HTR-8/SVneo (cell line): ENCODE data around the gene STRN4.

ENCODE experiments used
- DNase-seq: peaks from one replicate; pipeline ENCODE4 v3.0.0; 2011; ENCODE audit warnings: low spot score, mixed read lengths; ENCODE audit not compliant: insufficient read length
- FAIRE-seq: peaks from 2 replicates; lab custom pipeline; 2011; peaks lifted over from hg19 to GRCh38; lab: Jason Lieb, UNC

Gene STRN4

DNA sequence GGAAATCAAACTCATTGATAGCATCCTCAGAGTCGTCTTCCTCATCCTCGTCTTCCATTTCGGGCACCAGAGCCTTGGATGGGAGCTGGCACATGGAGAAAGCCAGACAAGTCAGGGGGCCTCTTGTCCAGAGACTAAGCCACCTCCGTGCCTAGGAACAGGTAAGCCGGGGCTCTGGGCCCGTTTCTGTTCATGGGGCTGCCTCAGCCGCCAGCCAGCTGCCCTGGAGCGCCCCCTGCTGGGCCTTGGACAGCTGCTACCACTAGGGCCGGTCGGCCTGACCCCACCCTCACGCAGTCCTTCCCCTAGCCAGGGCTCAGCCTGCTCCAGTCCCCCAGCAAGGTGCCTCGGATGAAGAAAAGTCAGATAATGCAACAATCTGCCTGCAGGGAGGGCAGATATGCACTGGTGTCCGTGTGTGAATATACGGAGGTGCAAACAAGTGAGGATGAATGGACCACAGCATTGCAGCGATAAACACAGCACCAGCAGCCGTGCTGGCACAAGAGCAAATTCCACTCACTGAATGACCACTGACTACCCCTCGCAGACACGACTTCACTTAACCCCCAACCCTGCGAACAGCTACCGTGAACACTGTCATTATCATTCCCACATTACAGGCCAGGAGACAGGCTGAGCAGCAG lies 17.4 kb downstream of the STRN4 start:
- peak; percentile 54 for DNase-seq
- peak; percentile 74 for FAIRE-seq

GRCh38 chr19:46728208-46728607 lies 18.0 kb downstream of the STRN4 start:
- no peak for FAIRE-seq

GRCh38 chr19:46727757-46728156 lies 18.5 kb downstream of the STRN4 start:
- no peak for FAIRE-seq

More at GRCh38 chr19:46728208-46728607, 18.0 kb downstream of the STRN4 start:
- no peak for DNase-seq

DNA sequence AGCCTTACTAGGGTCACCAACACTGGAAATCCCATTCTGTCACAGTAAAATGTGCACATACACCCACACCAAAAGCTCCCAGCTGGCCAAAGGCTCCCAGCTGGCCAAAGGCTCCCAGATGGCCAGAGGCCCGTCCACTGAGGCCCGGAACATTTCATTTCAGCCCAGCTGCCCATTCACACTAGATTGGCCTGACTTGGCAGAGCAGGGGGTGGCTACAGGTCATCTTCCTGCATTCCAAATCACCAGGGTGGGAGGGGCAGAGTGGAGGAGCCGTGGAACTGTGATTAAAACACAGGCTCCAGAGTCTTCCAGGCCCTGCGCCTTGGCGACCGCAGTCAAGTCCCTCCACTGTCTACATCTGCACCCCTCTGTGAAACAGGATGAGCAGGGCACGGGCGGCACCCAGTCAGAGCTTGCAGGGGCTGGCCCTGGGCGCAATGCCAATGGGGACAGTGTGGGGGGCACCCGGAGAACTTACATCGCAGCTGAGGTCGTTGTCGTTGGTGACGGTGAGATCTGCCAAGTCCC lies 19.2 kb downstream of the STRN4 start:
- no peak for DNase-seq
- FAIRE-seq = peak; percentile 44

More at GRCh38 chr19:46727757-46728156, 18.5 kb downstream of the STRN4 start:
- no peak for DNase-seq

GRCh38 chr19:46726551-46726950 lies 19.7 kb downstream of the STRN4 start:
- FAIRE-seq (no peak), DNase-seq (no peak)

- DNase-seq (no peak), FAIRE-seq (no peak)
Observed at GRCh38 chr19:46725859-46726393, 20.3 kb downstream of the STRN4 start.

DNA sequence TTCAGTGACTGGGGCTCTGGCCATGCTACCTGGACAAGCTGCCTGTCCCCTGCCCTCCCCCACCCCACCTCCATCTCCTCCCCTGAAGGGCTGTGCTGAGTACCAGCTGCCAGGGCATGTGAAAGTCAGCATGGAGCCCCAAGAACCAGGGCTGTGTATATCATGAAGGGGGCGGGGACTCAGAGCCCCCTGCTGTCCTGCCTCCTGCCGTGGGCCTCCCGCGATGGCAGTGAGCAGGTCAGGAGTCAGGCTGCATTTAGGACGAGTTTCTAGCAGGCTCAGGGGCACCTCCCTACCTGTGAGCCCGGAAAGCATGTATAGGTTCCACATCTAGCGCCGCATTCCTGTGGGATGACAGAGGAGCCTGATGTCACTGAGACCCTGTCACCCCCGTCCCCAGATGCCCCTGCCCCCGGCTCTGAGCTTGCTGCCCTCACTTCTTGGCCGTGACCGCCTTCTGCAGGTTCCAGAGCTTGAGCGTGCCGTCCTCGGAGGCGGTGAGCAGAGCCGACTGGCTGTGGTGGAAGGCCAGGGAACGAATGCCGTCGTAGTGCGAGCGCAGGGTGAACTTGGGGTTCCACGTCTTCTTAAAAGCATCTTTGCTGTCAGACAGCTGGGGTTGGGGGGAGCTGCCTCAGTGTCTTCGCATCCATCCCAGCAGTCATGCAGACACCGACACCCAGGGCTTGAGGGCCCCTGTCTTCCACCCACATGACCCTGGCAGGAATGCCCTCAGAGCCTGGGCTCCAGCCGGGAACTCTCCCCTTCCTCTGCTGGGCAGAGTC lies 21.0 kb downstream of the STRN4 start:
- no peak for DNase-seq
- FAIRE-seq = no peak

DNA sequence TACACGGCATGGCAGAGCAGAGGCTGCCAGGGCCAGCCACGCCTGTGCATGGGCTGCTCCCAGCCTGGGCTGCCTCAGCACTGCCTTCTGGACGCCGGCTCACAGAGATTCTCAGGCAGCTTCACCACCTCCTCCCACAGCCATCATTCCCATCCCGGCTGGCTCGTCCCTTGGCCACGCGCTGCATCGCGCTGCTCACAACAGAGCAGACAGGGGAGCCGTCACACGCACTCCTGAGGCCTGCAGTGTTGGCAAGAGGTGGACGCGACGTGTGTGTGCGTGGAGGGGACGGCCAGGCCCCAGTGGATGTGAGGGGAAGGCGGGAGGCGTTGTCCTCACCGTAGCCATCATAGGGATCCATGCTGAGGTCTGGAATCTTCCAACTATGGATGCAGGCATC lies 21.8 kb downstream of the STRN4 start:
- DNase-seq (no peak), FAIRE-seq (no peak)

- no peak for DNase-seq
- no peak for FAIRE-seq
Observed at GRCh38 chr19:46723471-46723870, 22.8 kb downstream of the STRN4 start.

- DNase-seq (no peak), FAIRE-seq (no peak)
Observed at GRCh38 chr19:46723023-46723461, 23.2 kb downstream of the STRN4 start.

DNA sequence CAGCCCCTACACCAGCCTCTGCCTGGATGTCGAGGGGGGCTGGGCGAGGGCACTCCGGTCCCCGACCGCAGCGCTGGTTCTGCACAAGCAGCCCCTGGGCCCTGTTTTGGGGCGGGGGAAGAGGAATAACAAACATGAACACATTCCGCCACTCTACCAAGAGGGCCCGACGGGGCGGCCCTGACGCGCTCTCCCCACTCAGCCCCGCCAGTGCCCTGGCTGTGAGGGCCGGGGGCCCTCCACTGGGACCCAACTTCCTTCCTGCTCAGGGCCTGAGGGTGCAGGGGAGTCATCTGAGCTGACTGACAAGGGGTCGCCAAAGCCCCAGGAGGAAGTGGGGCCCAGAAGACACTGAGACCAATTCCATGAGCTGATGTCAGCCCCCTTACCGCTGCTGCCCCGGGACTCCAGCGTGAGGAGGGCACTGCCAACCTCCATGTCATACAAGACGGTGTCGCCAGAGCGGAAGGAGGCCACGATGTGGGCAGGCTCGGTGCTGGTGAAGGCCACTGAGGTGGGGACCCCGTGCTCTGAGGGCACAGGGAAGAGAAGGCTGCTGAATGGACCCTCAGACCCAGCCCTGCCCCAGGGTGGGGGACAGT lies 23.7 kb downstream of the STRN4 start:
- FAIRE-seq (no peak), DNase-seq (no peak)

GRCh38 chr19:46722004-46722380 lies 24.3 kb downstream of the STRN4 start:
- FAIRE-seq = no peak

GRCh38 chr19:46721269-46722003 lies 24.8 kb downstream of the STRN4 start:
- DNase-seq (no peak), FAIRE-seq (no peak)

More at GRCh38 chr19:46722004-46722380, 24.3 kb downstream of the STRN4 start:
- DNase-seq = no peak

- DNase-seq (no peak), FAIRE-seq (no peak)
Observed at GRCh38 chr19:46720503-46721239, 25.6 kb downstream of the STRN4 start.

- DNase-seq = no peak
- FAIRE-seq = no peak
Observed at GRCh38 chr19:46719629-46720502, 26.4 kb downstream of the STRN4 start.

- FAIRE-seq (no peak), DNase-seq (no peak)
Observed at GRCh38 chr19:46718934-46719622, 27.2 kb downstream of the STRN4 start.

DNA sequence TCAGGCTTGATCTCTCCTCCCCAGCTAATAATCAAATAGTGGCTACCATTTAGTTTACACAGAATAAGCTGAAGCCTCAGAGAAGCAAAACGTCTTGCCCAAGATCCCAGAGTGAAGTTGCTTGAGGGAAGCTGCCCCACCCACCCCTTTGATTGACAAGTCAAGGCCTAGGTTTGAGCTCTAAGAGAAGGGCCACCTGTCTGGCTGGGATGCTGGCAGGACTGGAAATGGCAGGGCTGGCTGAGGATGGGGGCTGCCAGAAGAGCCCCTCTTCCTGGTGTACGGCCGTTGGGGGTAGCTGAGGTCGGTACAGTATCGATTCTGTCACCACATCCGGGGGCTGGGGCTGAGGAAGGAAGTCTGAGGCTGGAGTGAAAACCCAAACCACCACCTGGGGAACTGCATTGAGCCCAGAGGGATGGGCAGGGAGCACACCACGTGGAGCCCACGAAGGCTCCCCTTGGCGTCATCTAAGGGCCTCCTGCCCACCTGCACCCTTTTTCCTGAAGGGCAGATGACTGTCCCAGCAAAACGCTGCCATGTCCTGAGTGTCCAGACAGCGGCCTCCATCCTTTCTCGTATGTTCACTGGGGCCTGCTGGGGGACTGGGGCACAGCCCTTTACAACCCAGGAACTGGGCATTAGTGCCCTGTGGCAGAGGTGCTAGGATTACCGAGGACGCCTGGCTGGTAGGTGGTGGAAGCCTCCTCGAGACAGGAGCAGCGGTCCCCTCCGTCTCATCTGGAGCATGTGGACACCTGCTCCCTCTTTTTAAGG lies 27.9 kb downstream of the STRN4 start:
- FAIRE-seq (no peak), DNase-seq (no peak)
